ENCODE results near the gene RREB1.
A peak's percentile ranks its signal among the peaks of the same experiment; 100 is the strongest.

RREB1 gene, protein sequence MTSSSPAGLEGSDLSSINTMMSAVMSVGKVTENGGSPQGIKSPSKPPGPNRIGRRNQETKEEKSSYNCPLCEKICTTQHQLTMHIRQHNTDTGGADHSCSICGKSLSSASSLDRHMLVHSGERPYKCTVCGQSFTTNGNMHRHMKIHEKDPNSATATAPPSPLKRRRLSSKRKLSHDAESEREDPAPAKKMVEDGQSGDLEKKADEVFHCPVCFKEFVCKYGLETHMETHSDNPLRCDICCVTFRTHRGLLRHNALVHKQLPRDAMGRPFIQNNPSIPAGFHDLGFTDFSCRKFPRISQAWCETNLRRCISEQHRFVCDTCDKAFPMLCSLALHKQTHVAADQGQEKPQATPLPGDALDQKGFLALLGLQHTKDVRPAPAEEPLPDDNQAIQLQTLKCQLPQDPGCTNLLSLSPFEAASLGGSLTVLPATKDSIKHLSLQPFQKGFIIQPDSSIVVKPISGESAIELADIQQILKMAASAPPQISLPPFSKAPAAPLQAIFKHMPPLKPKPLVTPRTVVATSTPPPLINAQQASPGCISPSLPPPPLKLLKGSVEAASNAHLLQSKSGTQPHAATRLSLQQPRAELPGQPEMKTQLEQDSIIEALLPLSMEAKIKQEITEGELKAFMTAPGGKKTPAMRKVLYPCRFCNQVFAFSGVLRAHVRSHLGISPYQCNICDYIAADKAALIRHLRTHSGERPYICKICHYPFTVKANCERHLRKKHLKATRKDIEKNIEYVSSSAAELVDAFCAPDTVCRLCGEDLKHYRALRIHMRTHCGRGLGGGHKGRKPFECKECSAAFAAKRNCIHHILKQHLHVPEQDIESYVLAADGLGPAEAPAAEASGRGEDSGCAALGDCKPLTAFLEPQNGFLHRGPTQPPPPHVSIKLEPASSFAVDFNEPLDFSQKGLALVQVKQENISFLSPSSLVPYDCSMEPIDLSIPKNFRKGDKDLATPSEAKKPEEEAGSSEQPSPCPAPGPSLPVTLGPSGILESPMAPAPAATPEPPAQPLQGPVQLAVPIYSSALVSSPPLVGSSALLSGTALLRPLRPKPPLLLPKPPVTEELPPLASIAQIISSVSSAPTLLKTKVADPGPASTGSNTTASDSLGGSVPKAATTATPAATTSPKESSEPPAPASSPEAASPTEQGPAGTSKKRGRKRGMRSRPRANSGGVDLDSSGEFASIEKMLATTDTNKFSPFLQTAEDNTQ (N-terminal part only)

DNA sequence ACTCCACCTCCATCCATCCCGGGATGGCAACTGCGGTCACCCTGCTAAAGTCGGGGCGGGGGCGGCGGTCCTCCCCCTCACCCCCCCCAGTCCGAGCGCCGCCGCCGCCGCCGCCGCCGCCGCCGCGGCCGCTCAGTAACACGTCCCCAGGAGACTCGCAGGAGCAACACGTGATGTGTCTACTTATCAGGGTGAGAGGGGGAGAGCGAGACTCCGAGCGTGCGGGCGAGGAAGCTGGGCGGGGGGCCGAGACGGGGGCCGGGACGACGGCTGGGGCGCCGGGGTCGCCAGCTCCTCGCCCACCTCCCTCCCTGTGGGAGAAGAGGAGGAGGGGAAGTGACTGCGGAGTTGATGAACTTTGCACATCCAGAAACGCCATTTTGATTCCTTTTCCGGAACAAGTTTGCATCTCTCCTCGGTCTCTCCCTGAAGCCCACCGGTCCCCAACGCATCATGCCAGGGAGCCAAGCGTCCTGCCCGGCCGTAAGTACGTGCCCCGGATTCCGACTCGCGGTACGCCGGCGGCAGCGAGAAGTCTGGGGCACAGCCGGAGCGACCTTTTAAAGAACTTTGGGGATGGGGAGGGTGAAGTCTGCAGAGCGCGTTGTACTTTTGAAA is at the start of gene RREB1:
TSS of gene RREB1 (plus strand) at position 384 of the 618 bp plus-strand sequence. CDS start 73,951 bp downstream, outside the sequence.
- peak; percentile 63 to 68 for DNase-seq

DNA sequence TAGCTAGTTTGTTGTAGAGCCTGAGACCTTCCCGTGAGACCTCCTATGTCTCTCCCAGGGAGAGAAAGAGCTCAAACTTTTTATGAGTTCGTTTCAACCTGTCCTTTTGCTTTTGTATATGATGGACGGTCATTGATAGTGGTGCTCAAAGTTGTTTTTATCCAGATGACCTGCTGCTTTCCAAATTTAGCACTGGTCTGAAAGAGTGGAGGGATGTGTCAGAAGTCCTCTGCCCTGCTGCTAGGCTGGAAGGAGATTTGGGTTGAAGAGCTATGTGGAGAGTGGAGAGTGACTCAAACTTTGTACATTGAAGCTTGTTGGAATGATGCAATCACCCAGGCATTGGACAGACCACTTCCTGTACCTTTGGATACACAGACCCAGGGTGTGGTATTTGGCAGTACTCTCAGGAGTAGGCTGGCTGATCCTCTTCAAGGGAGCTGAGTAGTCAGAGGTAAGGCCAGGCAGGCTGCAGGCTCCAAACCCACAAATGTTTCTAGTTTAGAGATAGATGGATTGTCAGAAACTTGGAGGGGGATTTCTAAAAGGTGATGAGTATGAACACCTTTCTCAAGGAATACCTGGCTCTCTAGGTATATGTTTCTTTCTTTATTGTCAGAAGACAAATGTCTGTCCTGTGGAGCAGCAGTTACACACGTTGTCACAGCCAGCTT is 49.4 kb upstream of the RREB1 start:
- no peak for DNase-seq

DNA sequence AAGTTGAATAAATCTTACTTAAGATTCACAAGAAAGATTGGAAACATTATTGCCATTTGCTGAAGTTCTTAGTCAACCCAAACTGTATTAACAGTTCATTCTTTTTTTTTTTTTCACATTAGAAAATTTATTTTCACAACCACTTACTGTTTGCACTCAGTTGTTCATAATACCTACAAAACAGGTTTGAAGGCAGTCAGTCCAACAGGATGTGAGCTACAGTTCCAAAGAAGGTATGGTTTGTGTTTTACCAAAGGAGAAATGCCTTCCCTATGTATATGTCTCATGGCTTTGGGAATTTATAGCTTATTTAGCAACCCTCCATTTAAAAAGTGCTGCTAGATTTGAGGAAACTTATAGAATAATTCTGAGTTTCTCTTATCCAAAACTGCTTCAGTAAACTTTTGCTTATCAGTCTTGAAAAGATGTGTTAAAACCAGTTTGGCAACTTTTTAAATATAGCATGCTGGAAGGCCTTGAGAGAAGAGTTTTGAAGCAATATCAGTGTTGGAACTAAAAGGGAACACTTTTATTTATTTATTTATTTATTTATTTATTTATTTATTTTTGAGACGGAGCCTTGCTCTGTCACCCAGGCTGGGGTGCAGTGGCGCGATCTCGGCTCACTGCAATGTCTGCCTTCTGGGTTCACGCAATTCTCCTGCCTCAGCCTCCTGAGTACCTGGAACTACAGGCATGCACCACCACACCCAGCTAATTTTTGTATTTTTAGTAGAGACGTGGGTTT is 46.8 kb upstream of the RREB1 start:
- DNase-seq: no peak

DNA sequence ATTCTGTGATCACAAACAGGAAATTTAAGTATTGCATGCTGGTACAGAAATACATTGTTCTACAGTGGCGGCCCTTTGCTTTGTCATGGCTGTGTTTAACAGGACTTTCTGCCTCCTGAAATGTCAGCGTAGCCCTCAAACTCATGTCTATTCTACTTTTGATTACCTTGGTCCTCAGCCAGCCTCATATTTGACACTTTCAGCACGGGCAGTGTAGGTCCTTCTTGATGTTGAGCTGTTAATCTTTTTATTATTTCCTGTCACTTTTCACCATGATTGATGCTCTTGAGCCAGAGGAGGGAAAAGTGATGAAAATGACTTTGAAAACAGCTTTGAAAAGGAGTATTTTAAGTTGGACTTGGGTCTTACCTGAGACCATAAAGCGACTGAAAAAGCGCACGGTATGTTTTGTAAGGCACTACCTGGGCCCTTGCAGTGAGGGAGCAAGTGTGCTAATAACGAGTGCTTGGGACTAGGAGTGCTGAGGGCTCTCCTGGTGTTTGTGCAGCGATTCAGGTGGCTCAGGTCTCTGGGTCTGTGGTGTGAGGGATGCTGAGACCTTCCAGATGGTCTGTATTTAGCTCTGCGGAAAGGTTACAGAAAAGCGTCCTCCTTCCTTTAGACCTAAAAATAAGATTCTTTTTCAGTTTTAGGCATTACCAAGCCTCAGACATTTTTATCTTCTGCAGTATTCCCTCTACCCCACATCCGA is 45.2 kb upstream of the RREB1 start:
- no peak for DNase-seq

DNA sequence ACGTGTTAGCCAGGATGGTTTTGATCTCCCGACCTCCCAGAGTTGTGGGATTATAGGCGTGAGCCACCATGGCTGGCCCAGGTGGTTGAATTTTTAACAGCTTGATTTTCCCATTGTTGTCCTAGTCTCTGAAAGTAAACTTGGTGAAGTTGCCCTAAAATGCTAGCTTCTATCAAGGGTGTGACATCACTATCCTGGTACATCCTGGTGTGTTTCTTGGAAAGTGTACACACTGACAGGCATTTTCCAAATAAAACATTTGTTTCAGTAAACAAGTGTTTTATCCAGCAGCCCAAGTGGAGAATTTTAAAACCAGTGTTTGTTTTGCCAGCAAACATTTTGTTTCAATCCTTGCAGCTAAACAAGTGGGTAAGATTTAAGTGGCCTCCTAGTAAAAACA is 40.5 kb upstream of the RREB1 start:
- DNase-seq: no peak

DNA sequence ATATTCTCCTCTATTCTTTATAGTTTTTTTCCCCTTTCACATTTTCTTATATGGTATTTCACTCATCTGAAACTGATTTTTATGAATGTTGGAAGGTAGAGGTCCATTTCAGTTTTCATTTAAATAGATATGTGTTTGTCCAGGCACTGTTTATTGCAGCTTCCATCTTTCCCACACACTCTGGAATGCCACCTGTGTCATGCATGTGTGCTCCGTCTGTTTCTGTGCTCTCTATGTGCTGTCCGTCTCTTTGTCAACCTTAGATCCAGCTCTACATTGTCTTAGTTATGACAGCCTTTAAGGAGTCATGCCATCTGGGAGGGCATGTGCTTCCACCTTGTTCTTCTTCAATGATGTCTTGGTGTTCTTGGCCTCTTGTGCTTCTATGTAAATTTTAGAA is 36.4 kb upstream of the RREB1 start:
- DNase-seq: no peak

DNA sequence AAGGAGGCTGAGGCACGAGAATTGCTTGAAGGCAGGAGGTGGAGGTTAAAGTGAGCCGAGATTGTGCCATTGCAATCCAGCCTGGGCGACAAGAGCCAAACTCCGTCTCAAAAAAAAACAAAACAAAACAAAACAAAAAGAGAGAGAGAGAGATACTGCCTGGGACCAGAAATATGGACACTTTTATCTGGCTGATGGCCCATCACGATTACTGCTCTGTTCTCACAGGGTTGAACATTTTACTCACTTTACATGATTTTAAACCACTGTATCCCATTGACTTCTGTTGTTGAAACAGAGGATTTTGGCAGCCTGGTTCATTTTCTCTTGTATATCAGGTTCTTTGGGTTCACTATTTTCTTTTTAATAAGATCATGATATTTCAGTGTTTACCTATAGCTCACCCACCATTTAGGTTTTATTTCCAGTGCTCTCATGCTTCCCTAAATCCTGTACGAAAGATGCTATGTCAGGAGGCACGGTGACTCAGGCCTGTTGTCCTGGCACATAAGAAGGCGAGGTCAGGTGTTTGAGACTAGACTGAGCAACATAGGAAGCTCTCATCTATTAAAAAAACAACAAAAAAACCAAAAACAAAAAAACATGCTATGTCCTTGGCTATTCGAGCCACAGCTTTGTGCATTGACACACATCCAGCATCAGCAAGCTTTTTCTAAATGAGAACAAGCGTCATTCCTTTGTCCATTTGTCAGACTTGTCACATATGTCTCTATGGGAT is 34.5 kb upstream of the RREB1 start:
- no peak for DNase-seq

DNA sequence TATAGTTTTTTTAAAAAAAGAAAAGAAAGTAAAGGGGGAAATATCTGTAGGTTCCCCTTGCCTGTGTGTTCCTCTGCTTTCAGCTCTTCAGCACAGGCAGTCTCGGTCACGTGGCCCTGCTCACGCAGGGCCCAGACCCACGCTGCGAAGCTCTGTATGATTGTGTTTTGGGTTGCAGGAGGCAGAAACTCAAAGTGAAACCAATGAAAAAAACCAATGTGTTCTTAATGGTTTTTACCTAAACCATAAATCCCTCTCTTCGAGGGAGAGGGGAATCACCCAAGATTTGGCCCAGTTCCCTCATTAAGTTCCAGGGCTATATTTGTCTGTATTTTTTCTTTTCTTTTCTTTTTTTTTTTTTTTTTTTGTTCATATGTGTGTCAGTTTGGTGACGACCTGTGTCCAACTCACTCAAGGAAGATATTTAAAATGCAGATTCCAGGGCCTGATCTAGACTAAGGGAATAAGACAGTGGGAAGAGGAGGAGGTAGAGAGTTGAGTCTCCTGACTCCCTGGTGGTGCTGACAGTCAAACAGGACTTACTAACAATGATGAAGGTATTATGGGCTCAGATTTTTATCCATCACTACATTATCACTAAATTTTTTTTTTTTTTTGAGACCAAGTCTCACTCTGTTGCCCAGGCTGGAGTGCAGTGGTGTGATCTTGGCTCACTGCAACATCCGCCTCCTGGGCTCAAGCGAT is 33.8 kb upstream of the RREB1 start:
- peak; percentile 74 to 77 for DNase-seq

DNA sequence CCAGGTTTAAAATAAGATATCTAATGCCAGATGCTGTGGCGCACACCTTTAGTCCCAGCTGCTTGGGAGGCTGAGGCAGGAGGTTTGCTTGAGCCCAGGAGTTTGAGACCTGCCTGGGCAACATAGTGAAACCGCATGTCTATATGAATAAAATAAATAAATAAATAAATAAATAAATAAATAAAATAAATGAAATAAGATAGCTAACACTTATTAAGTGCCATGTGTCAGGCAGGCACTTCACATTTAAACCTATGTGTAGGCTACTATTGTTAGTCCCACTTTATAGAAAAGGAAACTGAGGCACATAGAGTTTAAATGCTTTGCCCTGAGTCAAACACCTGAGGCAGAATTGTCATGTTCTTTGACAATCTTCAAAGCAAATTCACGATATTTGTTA is 32.9 kb upstream of the RREB1 start:
- DNase-seq: no peak

DNA sequence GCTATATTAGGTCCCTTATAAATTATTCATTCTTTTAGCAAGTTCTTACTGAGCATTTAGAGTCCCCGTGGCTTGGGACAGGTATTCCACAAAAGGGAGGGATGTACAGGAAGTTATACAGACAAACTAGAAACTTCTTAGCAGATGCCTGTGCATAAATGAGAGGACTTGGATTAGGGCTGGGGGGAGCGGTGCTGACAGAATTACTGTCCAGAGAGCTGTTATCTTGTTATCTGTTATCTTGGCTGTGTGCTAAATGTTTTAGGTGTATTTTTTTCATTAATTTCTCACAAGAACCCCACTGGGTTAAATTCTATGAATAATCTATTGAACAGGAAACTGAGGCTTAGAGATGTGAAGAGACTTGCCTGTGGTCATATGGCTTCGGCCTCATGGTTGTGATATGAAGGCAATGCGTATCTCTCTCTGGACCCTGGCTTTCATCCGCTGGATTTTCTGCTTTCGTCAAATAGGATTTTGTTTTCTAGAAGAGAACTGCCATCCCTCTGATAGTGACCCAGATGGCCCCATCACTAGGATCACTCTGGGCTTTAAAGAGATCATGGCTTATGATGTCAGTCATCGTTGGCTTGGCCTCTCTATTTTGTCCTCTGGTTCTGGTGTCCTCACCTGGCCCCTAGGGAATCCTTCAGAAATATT is 32.3 kb upstream of the RREB1 start:
- no peak for DNase-seq

DNA sequence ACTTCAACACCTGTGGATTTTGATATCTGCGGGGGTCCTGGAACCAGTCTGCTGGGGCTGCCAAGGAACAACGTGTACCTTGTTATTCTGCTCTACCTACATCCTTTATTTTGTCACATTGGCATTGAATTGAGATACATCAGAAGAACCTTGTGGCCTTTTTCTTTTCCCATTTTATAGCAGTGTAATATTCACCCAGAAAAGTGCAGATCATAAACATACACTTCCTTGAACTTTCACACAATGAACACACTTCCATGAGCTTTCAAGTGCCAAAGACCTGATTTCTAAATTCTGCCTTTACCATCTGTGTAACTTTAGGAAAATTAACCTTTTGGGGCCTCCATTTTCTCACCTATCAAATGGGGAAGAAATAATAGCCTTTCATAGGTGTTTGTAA is 29.9 kb upstream of the RREB1 start:
- DNase-seq: no peak

DNA sequence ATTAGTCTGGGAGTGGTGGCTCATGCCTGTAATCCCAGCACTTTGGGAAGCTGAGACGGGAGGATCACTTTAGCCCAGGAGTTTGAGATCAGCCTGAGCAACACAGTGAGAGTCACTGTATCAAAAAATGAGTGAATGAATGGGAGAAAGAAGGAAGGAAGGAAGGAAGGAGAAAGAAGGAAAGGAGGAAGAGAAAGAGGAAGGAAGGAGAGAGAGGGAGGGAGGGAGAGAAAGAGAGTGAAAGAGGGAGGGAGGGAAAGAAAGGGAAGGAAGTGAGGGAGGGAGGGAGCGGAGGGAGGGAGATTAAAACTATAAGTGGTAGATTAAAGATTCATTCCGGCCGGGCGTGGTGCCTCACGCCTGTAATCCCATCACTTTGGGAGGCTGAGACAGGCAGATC is 28.9 kb upstream of the RREB1 start:
- no peak for DNase-seq

DNA sequence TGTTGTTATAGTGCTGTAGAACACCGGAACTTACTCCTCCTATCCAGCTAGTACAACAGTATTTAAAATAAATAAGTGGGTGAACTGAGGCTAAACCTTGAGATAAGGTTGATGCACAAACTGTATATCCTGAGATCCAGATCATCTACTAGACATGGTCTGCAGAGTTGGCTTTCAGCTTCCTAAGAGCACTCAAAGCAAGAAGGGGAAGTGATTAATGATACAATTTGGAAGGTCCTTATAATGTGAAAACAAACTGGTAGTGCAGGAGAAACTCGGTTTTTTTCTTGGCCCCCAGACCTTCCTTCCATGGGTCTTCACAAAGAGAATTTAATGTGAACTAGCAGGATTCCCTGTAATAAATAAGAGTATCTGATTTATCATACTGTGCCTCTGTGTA is 27.4 kb upstream of the RREB1 start:
- no peak for DNase-seq

DNA sequence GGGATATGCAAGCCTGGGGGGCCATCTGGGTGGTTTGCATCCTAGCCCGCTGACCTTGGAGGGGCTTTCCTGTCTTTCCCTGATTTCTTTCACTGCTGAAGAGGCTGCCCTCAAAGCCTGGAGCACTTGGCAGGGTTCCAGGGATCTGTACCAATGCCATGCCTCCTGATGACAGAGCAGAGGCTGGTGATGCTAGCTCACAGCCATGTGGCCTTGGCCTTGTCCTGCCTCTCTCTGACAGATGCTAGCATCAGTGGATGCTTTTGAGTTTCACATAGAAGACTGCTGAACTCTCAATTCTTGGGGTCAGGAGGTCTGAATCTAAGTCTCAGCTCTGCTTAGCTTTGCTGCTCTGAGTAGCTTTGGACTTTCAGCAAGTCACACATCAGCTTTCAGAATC is 21.9 kb upstream of the RREB1 start:
- DNase-seq: peak in 1 of 2 donors; percentile 28

DNA sequence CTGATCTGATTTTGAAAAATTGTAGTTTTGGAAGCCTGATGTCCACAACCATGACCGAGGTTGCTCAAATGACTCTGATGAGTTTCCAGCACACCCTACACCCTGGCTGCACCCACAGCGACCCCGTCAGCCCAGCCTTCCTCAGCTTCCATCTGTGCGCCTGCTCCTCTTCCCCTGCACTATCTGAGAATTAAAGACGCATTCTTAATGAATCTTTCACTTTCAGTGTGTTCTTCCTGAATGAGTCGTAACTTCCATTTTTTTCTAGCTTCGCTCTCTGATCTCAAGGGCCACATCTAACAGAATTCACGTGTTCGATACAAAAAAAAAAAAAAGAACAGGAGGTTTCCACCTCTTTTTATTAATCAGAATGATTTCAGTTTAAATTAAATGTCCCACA is 21.3 kb upstream of the RREB1 start:
- DNase-seq: peak; percentile 47 to 48

DNA sequence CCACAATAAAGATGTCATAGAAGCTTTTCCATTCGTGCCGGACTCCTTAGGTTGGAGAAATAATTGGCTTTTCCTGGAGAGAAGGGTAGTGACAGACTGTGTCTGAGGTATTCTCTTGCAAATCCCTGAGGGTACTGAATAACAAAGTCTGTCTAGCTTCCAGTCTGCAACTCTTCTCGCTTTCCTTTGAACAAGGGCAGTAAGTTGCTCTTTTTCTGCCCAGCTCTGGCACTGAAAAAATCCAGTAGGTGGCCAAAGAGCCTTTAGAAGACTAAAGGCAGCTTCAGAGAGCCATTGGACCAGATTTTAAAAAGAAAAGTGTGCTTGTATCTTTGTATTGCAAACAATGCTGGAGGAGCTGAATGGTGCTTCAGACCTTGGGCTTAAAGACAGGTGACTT is 20.7 kb upstream of the RREB1 start:
- DNase-seq: no peak

DNA sequence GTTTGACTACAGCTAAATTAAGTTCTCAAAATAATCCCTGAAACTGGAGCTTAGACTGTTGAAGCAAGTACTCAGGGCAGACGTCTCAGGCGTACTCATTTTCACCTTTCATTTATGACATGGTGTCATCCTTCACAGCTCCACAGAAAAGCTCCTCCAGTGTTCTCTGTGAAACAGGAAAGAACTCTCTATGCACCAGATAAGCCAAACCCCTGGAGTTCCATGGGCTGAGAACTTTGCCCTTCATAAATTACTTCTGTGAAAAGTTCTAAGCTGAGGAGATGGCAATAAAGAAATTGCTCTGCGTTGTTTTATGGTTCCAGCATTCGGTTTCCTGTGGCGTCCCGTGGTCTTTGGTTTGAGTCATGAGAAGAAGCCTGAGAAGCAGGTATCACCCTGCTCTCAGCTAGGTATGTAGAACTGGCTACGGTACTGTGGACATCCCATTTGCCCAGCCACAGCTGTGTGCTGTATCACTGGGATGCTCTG is 20.2 kb upstream of the RREB1 start:
- DNase-seq: peak; percentile 27 to 30

DNA sequence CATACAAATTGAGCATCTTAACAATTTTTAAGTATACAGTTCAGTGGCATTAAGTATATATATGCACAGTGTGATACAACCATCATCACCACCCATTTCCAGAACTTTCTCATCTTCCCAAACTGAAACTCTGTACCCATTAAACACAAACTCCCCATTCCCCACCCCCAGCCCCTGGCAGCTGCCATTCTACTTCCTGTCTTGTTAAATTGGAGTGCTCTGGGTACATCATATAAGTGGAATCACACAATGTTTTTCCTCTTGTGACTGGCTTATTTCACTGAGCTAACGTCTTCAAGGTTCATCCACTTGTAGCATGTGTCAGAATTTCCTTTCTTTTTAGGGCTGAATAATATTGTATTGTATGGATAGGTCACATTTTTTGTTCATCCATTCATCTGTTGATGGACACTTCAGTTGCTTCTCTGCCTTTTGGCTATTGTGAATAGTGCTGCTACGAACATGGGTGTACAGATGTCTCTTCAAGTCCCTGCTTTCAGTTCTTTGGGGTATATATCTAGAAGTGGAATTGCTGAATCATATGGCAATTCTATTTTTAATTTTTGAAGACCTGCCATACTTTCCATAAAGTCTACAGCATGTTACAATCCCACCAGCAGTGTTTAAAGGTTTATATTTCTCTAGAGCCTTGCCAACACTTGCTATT is 19.6 kb upstream of the RREB1 start:
- no peak for DNase-seq

Data from stimulated activated CD4-positive, alpha-beta T cell treated with anti-CD3 and anti-CD28 coated beads, Interleukin-2, amount 100 ng/mL, for 24 hours (primary cell).